CD14-positive monocyte (primary cell): ENCODE measurements around the gene PCDHA10. TPM values are rescaled to one million over a fixed set of nuclear protein-coding genes. Genes with fewer than 3 reads are reported as not detected.
"Not testable (repeated sequence)": the region's sequence is repeated elsewhere in the genome, so short reads cannot be mapped to it uniquely, and the experiment has no call there.

ENCODE experiments used
- DNase-seq, 3 donors: peaks; one replicate each; pipeline ENCODE4 v3.0.0-alpha.2; 2011 to 2022
- H2AFZ ChIP-seq: 2 replicates; pipeline ENCODE4 v1.6.0; 2012; ENCODE audit warnings: mild to moderate bottlenecking, low read depth, low read length, inconsistent platforms; ENCODE audit not compliant: insufficient read depth, poor library complexity, severe bottlenecking
- H3K27ac ChIP-seq, 2 donors: 1 replicate in 1 of 2; 2 replicates in 1 of 2; pipeline ENCODE4 v1.5.1; 2012 to 2013; ENCODE audit warnings: low read length in 2 of 2, control low read depth in 1 of 2, inconsistent platforms in 1 of 2, low read depth in 1 of 2, mild to moderate bottlenecking in 1 of 2
- H3K27me3 ChIP-seq, 2 donors: one replicate each; pipeline versions ENCODE4 v1.6.0 to v1.6.1; 2011 to 2013; ENCODE audit warnings: low read length in 2 of 2; ENCODE audit not compliant: control insufficient read depth in 2 of 2, insufficient read depth in 2 of 2
- H3K36me3 ChIP-seq, 2 donors: replicated peaks in 1 of 2; 1 replicate in 1 of 2; 2 replicates in 1 of 2; pipeline versions ENCODE4 v1.5.1 to v1.6.1; 2012 to 2013; ENCODE audit warnings: low read length in 2 of 2, control low read depth in 1 of 2, inconsistent platforms in 1 of 2, mild to moderate bottlenecking in 1 of 2; ENCODE audit not compliant: insufficient read depth in 2 of 2, control insufficient read depth in 1 of 2
- H3K4me1 ChIP-seq, 2 donors: 1 replicate in 1 of 2; 2 replicates in 1 of 2; pipeline versions ENCODE4 v1.5.1 to v1.6.1; 2012 to 2013; ENCODE audit warnings: low read length in 2 of 2, control low read depth in 1 of 2, inconsistent platforms in 1 of 2, mild to moderate bottlenecking in 1 of 2, moderate library complexity in 1 of 2; ENCODE audit not compliant: insufficient read depth in 2 of 2, control insufficient read depth in 1 of 2
- H3K4me2 ChIP-seq: replicated peaks from 2 replicates; pipeline ENCODE3; 2012; ENCODE audit warnings: low read length, moderate library complexity, mild to moderate bottlenecking; ENCODE audit not compliant: poor library complexity, severe bottlenecking; ENCODE audit errors: extremely low read depth
- H3K4me3 ChIP-seq, 3 experiments: fragments of 200-600 bp in 1 of 3; sonication (generic) in 1 of 3; replicated peaks in 1 of 3; 1 replicate in 2 of 3; 2 replicates in 1 of 3; pipeline ENCODE4 v1.5.1; 2011 to 2013; ENCODE audit warnings: low read length in 3 of 3, mild to moderate bottlenecking in 3 of 3, control low read depth in 2 of 3, low read depth in 2 of 3, inconsistent platforms in 1 of 3, moderate library complexity in 1 of 3
- H3K79me2 ChIP-seq: 2 replicates; pipeline ENCODE4 v1.6.0; 2012; ENCODE audit warnings: mild to moderate bottlenecking, control low read depth, inconsistent platforms, low read length, moderate library complexity; ENCODE audit not compliant: insufficient read depth
- H3K9ac ChIP-seq: 2 replicates; pipeline ENCODE4 v1.6.0; 2017; ENCODE audit warnings: low read length, mild to moderate bottlenecking; ENCODE audit not compliant: insufficient read depth, poor library complexity, severe bottlenecking
- H3K9me3 ChIP-seq, 2 donors: replicated peaks in 1 of 2; 1 replicate in 1 of 2; 2 replicates in 1 of 2; pipeline versions ENCODE4 v1.5.1 to v1.6.1; 2012 to 2013; ENCODE audit warnings: low read length in 2 of 2, control low read depth in 1 of 2; ENCODE audit not compliant: control insufficient read depth in 1 of 2, insufficient read depth in 1 of 2
- H4K20me1 ChIP-seq: 2 replicates; pipeline ENCODE4 v1.6.0; 2012; ENCODE audit warnings: mild to moderate bottlenecking, low read length, control low read depth, moderate library complexity; ENCODE audit not compliant: insufficient read depth
- H3K27ac Mint-ChIP-seq, 7 donors: one replicate each; pipeline ENCODE4 v1.8.0; 2020; ENCODE audit warnings: mild to moderate bottlenecking in 7 of 7, mixed read lengths in 7 of 7, moderate library complexity in 6 of 7, inconsistent platforms in 2 of 7
- H3K27me3 Mint-ChIP-seq, 3 donors: one replicate each; pipeline ENCODE4 v1.8.0; 2021 to 2022; ENCODE audit warnings: low read depth in 3 of 3, mild to moderate bottlenecking in 3 of 3, mixed read lengths in 3 of 3, moderate library complexity in 3 of 3, inconsistent platforms in 1 of 3
- H3K36me3 Mint-ChIP-seq, 2 donors: one replicate each; pipeline ENCODE4 v1.8.0; 2020; ENCODE audit warnings: mixed read lengths in 2 of 2, inconsistent platforms in 1 of 2, mild to moderate bottlenecking in 1 of 2
- H3K4me1 Mint-ChIP-seq: one replicate; pipeline ENCODE4 v1.8.0; 2020; ENCODE audit warnings: mild to moderate bottlenecking, mixed read lengths
- H3K4me3 Mint-ChIP-seq, 2 donors: one replicate each; pipeline ENCODE4 v1.8.0; 2020; ENCODE audit warnings: mild to moderate bottlenecking in 2 of 2, mixed read lengths in 2 of 2, moderate library complexity in 1 of 2
- H3K9me3 Mint-ChIP-seq, 7 donors: one replicate each; pipeline ENCODE4 v1.8.0; 2020 to 2022; ENCODE audit warnings: mixed read lengths in 7 of 7, mild to moderate bottlenecking in 6 of 7, moderate library complexity in 6 of 7, inconsistent platforms in 2 of 7
- WGBS: methylation state at CpG from one replicate; pipeline ENCODE4 v1.1.5; 2013; ENCODE audit warnings: missing lambda C conversion rate; ENCODE audit not compliant: insufficient coverage; 5-methylcytosine and 5-hydroxymethylcytosine counted together
- intact Hi-C, 2 donors: fragments of 100-400 bp; cut with micrococcal nuclease; formaldehyde crosslinking; loops; one replicate each; pipeline versions ENCODE4 v1.15.0 to v1.15.1; 2023
- polyA plus RNA-seq, 3 donors: library from polyadenylated mRNA; depleted of rRNA in 1 of 3; unstranded in 2 of 3; stranded (reverse) in 1 of 3; fragments of 300-500 nt in 2 of 3; fragments of >200 nt in 1 of 3; fragmentation: Illumina TruSeq in 2 of 3; gene quantifications; 1 replicate in 2 of 3; 2 replicates in 1 of 3; pipeline ENCODE4 v1.2.3, GENCODE V29; 2012 to 2021
- TF ChIP-seq, protein P1 (sequence below): fragments of 200-600 bp; IDR thresholded peaks from one replicate; pipeline ENCODE4 v1.8.0; 2022; ENCODE audit warnings: antibody characterized with exemption, mild to moderate bottlenecking

Gene PCDHA10
- polyA plus RNA-seq, 3 donors = not detected

DNA sequence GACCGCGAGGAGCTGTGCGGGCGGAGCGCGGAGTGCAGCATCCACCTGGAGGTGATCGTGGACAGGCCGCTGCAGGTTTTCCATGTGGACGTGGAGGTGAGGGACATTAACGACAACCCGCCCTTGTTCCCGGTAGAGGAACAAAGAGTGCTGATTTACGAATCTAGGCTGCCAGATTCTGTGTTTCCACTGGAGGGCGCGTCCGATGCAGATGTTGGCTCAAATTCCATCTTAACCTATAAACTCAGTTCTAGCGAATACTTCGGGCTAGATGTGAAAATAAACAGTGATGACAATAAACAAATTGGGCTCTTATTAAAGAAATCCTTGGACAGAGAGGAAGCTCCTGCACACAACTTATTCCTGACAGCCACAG is 27.3 kb upstream of the PCDHA10 start:
- no peak overlapping the region for H3K27ac ChIP-seq
- peaks cover 0 to 2% of the 10 kb centered on the region in 2 donors for H3K36me3 Mint-ChIP-seq
- H3K4me3 ChIP-seq = no peak overlapping the region
- no peaks in the 10 kb centered on the region for H4K20me1 ChIP-seq
- peaks cover 35 to 67% of the 10 kb centered on the region in 2 donors for H3K9me3 ChIP-seq
- no peak overlapping the region for H3K27ac Mint-ChIP-seq
- H3K9ac ChIP-seq = no peak overlapping the region
- TF ChIP-seq, protein P1, sequence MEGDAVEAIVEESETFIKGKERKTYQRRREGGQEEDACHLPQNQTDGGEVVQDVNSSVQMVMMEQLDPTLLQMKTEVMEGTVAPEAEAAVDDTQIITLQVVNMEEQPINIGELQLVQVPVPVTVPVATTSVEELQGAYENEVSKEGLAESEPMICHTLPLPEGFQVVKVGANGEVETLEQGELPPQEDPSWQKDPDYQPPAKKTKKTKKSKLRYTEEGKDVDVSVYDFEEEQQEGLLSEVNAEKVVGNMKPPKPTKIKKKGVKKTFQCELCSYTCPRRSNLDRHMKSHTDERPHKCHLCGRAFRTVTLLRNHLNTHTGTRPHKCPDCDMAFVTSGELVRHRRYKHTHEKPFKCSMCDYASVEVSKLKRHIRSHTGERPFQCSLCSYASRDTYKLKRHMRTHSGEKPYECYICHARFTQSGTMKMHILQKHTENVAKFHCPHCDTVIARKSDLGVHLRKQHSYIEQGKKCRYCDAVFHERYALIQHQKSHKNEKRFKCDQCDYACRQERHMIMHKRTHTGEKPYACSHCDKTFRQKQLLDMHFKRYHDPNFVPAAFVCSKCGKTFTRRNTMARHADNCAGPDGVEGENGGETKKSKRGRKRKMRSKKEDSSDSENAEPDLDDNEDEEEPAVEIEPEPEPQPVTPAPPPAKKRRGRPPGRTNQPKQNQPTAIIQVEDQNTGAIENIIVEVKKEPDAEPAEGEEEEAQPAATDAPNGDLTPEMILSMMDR = no peak
- DNase-seq = no peak
- intact Hi-C loops = loop anchor here in 1 of 2 donors (10.0 kb wide), 1 partner anchor 46 kb away; the partner anchor contains the start of gene PCDHA12
- H3K4me1 Mint-ChIP-seq = no peaks in the 10 kb centered on the region
- H3K4me2 ChIP-seq = no peak overlapping the region
- 45% methylated on average over 6 of the region's 18 CpGs for WGBS
- H3K4me3 Mint-ChIP-seq = peak overlapping the region in 1 of 2 donors; percentile 66
- H3K27me3 Mint-ChIP-seq = peaks cover 22 to 46% (median 22%) of the 10 kb centered on the region in 3 donors
- H3K9me3 Mint-ChIP-seq = peaks cover 32 to 55% (median 48%) of the 10 kb centered on the region in 7 donors
- H2AFZ ChIP-seq = no peak overlapping the region
- H3K79me2 ChIP-seq = no peaks in the 10 kb centered on the region
- H3K36me3 ChIP-seq = no peaks in the 10 kb centered on the region
- peaks cover 0 to 24% of the 10 kb centered on the region in 2 donors for H3K27me3 ChIP-seq
- H3K4me1 ChIP-seq = no peaks in the 10 kb centered on the region

GRCh38 chr5:140829511-140830501 is 25.9 kb upstream of the PCDHA10 start:
- not testable (repeated sequence) for H3K36me3 ChIP-seq, H3K27ac Mint-ChIP-seq, H4K20me1 ChIP-seq, H3K4me3 ChIP-seq, H3K4me3 Mint-ChIP-seq, H3K36me3 Mint-ChIP-seq, H3K9ac ChIP-seq, H3K79me2 ChIP-seq, H3K4me1 ChIP-seq, DNase-seq, H3K4me2 ChIP-seq, H2AFZ ChIP-seq, H3K4me1 Mint-ChIP-seq, H3K27ac ChIP-seq
- intact Hi-C loops = loop anchor here in 1 of 2 donors (10.0 kb wide), 1 partner anchor 45 kb away; the partner anchor contains the start of gene PCDHA12
- WGBS = 50% methylated on average over 90 of the region's 106 CpGs
- Mint-ChIP-seq H3K9me3 (peaks cover 32 to 61% (median 50%) of the 10 kb centered on the region in 7 donors), H3K27me3 (peaks cover 25 to 51% (median 25%) of the 10 kb centered on the region in 3 donors)
- H3K27me3 ChIP-seq = peaks cover 0 to 29% of the 10 kb centered on the region in 2 donors
- peaks cover 32 to 69% of the 10 kb centered on the region in 2 donors for H3K9me3 ChIP-seq
